Fibroblast of lung (primary cell): ENCODE measurements around the gene SMIM24. TPM values are rescaled to one million over a fixed set of nuclear protein-coding genes. Genes with fewer than 3 reads are reported as not detected.

Experiments
- DNase-seq, 2 donors: peaks; one replicate each; pipeline versions ENCODE4 v3.0.0 to v3.0.0-alpha.2; 2010; ENCODE audit warnings: low read depth in 2 of 2
- H2AFZ ChIP-seq: 2 replicates; pipeline ENCODE4 v1.5.1; 2012; ENCODE audit warnings: low read length, control low read depth, inconsistent platforms
- H3K27ac ChIP-seq: 2 replicates; pipeline ENCODE4 v1.5.1; 2011; ENCODE audit warnings: low read length, control low read depth; ENCODE audit not compliant: insufficient read depth
- H3K27me3 ChIP-seq: 2 replicates; pipeline ENCODE4 v1.5.1; 2011; ENCODE audit warnings: mild to moderate bottlenecking, low read length; ENCODE audit not compliant: control insufficient read depth, insufficient read depth
- H3K36me3 ChIP-seq: 2 replicates; pipeline ENCODE4 v1.5.1; 2011; ENCODE audit warnings: low read length; ENCODE audit not compliant: control insufficient read depth, insufficient read depth
- H3K4me1 ChIP-seq: 2 replicates; pipeline ENCODE4 v1.5.1; 2011; ENCODE audit warnings: low read length; ENCODE audit not compliant: control insufficient read depth, insufficient read depth; ENCODE audit errors: extremely low read depth
- H3K4me2 ChIP-seq: 2 replicates; pipeline ENCODE4 v1.5.1; 2011; ENCODE audit warnings: low read length, control low read depth; ENCODE audit not compliant: insufficient read depth; ENCODE audit errors: extremely low read depth
- H3K4me3 ChIP-seq, 4 experiments: fragments of 200-600 bp in 1 of 4; sonication (generic) in 1 of 4; replicated peaks in 1 of 4; 2 replicates each; pipeline ENCODE4 v1.5.1; 2011 to 2016; ENCODE audit warnings: low read length in 4 of 4, low read depth in 3 of 4, mild to moderate bottlenecking in 3 of 4, control low read depth in 2 of 4, inconsistent platforms in 1 of 4, mixed read lengths in 1 of 4; ENCODE audit not compliant: insufficient read depth in 1 of 4; ENCODE audit errors: control extremely low read depth in 1 of 4
- H3K79me2 ChIP-seq: 2 replicates; pipeline ENCODE4 v1.5.1; 2012; ENCODE audit warnings: mild to moderate bottlenecking, low read length, inconsistent platforms; ENCODE audit not compliant: control insufficient read depth, insufficient read depth
- H3K9ac ChIP-seq: 2 replicates; pipeline ENCODE4 v1.5.1; 2011; ENCODE audit warnings: mild to moderate bottlenecking, low read length, control low read depth; ENCODE audit not compliant: insufficient read depth
- H3K9me3 ChIP-seq: 2 replicates; pipeline ENCODE4 v1.5.1; 2012; ENCODE audit warnings: low read depth, low read length; ENCODE audit not compliant: control insufficient read depth, insufficient read depth
- H4K20me1 ChIP-seq: 2 replicates; pipeline ENCODE4 v1.5.1; 2011; ENCODE audit warnings: low read length; ENCODE audit not compliant: control insufficient read depth, insufficient read depth; ENCODE audit errors: extremely low read depth
- EZH2 ChIP-seq: IDR thresholded peaks from 2 replicates; pipeline ENCODE4 v1.5.1; 2012; ENCODE audit warnings: low read length, control low read depth, mild to moderate bottlenecking; ENCODE audit errors: missing control alignments
- polyA plus RNA-seq, 2 donors: library from polyadenylated mRNA; depleted of rRNA in 1 of 2; stranded (reverse) in 1 of 2; unstranded in 1 of 2; fragments of >200 nt; gene quantifications; 2 replicates each; pipeline ENCODE4 v1.2.1, GENCODE V29; 2011 to 2012; ENCODE audit warnings: missing spikeins in 1 of 2
- total RNA-seq: library from RNA; depleted of rRNA; stranded (reverse); fragments of >200 nt; gene quantifications from 2 replicates; pipeline ENCODE4 v1.2.1, GENCODE V29; 2014
- TF ChIP-seq, protein P1 (sequence below), 2 donors: IDR thresholded peaks in 1 of 2; conservative IDR thresholded peaks in 1 of 2; 1 replicate in 1 of 2; 2 replicates in 1 of 2; pipeline ENCODE4 v1.5.1; 2011 to 2012; ENCODE audit warnings: low read length in 2 of 2, control low read depth in 1 of 2, inconsistent platforms in 1 of 2, low read depth in 1 of 2, mild to moderate bottlenecking in 1 of 2

Gene SMIM24
- total and polyA plus RNA-seq, 2 donors (not counting 1 experiment from before 2014, with no cell fraction given) = not detected

DNA sequence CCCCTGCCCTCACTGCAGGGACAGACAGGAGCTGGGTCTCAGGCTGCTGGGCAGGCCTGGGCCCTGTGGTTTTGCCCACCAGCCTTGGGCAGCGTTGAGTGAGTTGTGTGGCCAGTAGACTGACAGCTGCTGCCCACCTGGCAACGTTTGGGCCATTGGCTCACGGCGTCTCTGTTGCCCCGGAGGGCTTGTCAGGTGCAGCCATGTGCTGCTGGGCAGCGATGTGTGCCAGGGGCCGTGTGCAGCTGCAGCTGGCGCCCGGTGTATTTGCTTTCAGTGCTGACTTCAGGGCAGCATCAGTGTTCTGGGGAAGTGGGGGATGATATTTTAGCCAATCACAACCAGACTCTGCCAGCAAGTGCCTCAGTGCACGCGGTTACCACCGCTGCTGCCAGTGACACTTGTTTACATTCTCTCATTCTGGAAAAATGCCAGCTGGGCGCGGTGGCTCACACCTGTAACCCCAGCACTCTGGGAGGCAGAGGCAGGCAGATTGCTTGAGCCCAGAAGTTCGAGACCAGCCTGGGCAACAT lies 36.4 kb upstream of the SMIM24 start:
- peaks cover 18% of the 10 kb centered on the region for H3K4me1 ChIP-seq
- no peak overlapping the region for H2AFZ ChIP-seq
- H4K20me1 ChIP-seq = no peaks in the 10 kb centered on the region
- TF ChIP-seq, protein P1, sequence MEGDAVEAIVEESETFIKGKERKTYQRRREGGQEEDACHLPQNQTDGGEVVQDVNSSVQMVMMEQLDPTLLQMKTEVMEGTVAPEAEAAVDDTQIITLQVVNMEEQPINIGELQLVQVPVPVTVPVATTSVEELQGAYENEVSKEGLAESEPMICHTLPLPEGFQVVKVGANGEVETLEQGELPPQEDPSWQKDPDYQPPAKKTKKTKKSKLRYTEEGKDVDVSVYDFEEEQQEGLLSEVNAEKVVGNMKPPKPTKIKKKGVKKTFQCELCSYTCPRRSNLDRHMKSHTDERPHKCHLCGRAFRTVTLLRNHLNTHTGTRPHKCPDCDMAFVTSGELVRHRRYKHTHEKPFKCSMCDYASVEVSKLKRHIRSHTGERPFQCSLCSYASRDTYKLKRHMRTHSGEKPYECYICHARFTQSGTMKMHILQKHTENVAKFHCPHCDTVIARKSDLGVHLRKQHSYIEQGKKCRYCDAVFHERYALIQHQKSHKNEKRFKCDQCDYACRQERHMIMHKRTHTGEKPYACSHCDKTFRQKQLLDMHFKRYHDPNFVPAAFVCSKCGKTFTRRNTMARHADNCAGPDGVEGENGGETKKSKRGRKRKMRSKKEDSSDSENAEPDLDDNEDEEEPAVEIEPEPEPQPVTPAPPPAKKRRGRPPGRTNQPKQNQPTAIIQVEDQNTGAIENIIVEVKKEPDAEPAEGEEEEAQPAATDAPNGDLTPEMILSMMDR (conservative IDR thresholded peaks at IDR 0.05 in 1 of 2, IDR thresholded peaks at IDR 0.05 in 1 of 2; ENCODE audit: low read depth in 1 of 2, low read length in 2 of 2) = no peak
- TF ChIP-seq EZH2 = no peak
- H3K4me3 ChIP-seq = no peak overlapping the region
- H3K79me2 ChIP-seq = peaks cover 86% of the 10 kb centered on the region
- H3K9ac ChIP-seq = no peak overlapping the region
- peaks cover 9% of the 10 kb centered on the region for H3K36me3 ChIP-seq
- H3K4me2 ChIP-seq = no peak overlapping the region
- H3K9me3 ChIP-seq = no peaks in the 10 kb centered on the region
- no peak for DNase-seq
- no peaks in the 10 kb centered on the region for H3K27me3 ChIP-seq
- no peak overlapping the region for H3K27ac ChIP-seq

DNA sequence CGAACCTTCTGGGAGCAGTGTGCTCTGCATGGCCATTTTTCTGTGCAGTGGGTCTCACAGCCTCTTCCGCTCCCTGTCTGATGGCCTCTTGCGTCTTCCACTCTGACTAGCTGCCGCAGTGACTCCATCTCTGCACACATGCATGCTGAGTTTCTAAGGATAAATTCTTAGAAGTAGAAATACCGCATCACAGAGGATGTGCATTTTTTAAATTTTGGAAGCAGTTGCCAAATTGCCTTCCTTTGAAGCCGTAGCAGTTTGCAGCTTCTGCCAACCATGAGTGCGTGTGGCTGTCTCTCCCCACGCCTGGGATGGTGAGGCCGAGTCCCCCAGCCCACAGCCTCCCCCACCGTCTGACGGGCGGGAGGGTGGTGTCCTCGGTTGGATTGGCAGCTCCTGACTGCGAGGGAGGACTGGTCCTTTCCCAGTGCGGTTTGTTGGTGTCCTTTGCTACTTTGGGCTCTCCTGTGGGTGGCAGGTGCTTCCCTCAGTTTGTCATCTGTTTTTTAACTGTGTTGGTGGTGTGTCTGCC lies 35.6 kb upstream of the SMIM24 start:
- no peaks in the 10 kb centered on the region for H3K27me3 ChIP-seq
- H3K27ac ChIP-seq = no peak overlapping the region
- H3K9me3 ChIP-seq = no peaks in the 10 kb centered on the region
- no peak overlapping the region for H3K9ac ChIP-seq
- H3K79me2 ChIP-seq = peaks cover 89% of the 10 kb centered on the region
- peaks cover 18% of the 10 kb centered on the region for H3K4me1 ChIP-seq
- TF ChIP-seq, protein P1 (conservative IDR thresholded peaks at IDR 0.05 in 1 of 2, IDR thresholded peaks at IDR 0.05 in 1 of 2; ENCODE audit: low read depth in 1 of 2, low read length in 2 of 2) = no peak
- no peak for TF ChIP-seq EZH2
- H3K4me3 ChIP-seq = no peak overlapping the region
- peak overlapping the region; percentile 58 for H3K4me2 ChIP-seq
- no peaks in the 10 kb centered on the region for H4K20me1 ChIP-seq
- no peak overlapping the region for H2AFZ ChIP-seq
- peaks cover 14% of the 10 kb centered on the region for H3K36me3 ChIP-seq
- peak; percentile 43 to 60 for DNase-seq

DNA sequence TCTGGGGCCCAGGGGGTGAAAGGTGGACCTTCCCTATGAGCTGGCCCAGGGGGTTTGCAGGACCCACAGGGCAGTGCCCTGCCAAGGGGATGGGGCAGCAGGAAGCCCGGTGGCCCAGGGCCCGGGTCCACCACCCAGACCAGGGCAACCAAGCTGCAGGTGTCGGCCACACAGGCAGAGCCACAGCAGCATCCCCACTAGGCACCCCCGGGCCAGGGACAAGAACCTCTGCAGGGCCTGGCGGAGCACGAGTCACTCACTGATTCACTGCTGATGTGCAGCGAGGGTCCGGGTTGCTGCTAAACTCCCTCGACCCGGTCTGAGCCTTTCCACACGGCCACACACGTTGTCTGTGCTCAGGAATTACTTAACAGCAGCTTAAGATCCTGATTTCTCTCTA lies 34.6 kb upstream of the SMIM24 start:
- Histone ChIP-seq H3K36me3 (peaks cover 13% of the 10 kb centered on the region), H3K4me2 (no peak overlapping the region), H3K27ac (no peak overlapping the region), H3K9ac (no peak overlapping the region), H3K9me3 (no peaks in the 10 kb centered on the region), H3K79me2 (peaks cover 89% of the 10 kb centered on the region), H4K20me1 (no peaks in the 10 kb centered on the region), H3K4me1 (peaks cover 18% of the 10 kb centered on the region), H3K4me3 (no peak overlapping the region), H3K27me3 (no peaks in the 10 kb centered on the region), H2AFZ (no peak overlapping the region)
- TF ChIP-seq, protein P1 (conservative IDR thresholded peaks at IDR 0.05 in 1 of 2, IDR thresholded peaks at IDR 0.05 in 1 of 2; ENCODE audit: low read depth in 1 of 2, low read length in 2 of 2) = no peak
- TF ChIP-seq EZH2 = no peak
- no peak for DNase-seq
